ENCODE data around the gene RXRA.

DNA sequence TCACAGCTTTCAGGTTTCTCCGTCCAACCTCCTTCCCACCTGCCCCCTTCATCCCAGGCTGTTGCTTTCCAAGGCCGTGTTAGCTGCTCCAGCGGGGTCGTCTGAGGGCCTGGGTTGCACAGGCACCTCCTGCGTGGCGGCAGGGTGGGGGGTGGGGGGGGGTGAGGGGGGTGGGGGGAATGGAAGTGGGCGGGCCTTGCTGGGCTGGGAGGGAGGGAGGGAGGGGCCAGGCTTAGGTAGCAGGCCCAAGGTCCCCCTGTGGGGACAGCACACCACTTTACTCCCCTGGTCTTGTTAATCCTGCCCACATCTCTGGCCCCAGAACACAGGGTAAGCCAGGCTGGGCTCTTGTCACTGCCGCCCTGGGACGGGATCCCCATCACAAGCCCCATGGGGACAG is 99.1 kb downstream of the RXRA start:
- TF ChIP-seq, protein P1, sequence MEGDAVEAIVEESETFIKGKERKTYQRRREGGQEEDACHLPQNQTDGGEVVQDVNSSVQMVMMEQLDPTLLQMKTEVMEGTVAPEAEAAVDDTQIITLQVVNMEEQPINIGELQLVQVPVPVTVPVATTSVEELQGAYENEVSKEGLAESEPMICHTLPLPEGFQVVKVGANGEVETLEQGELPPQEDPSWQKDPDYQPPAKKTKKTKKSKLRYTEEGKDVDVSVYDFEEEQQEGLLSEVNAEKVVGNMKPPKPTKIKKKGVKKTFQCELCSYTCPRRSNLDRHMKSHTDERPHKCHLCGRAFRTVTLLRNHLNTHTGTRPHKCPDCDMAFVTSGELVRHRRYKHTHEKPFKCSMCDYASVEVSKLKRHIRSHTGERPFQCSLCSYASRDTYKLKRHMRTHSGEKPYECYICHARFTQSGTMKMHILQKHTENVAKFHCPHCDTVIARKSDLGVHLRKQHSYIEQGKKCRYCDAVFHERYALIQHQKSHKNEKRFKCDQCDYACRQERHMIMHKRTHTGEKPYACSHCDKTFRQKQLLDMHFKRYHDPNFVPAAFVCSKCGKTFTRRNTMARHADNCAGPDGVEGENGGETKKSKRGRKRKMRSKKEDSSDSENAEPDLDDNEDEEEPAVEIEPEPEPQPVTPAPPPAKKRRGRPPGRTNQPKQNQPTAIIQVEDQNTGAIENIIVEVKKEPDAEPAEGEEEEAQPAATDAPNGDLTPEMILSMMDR (IDR thresholded peaks at IDR 0.05): no peak
- TF ChIP-seq POLR2A (IDR thresholded peaks at IDR 0.05): no peak
